Measurements from ENCODE around the gene HCN4.

The HCN4 gene

GRCh38 chr15:73378089-73378488, 9.3 kb upstream of the HCN4 start:
- DNase-seq (ENCODE audit: low spot score) = no peak

- no peak for DNase-seq (ENCODE audit: low spot score)
Observed at GRCh38 chr15:73375755-73376305, 7.1 kb upstream of the HCN4 start.

GRCh38 chr15:73375012-73375411, 6.3 kb upstream of the HCN4 start:
- no peak for DNase-seq (ENCODE audit: low spot score)

- no peak for DNase-seq (ENCODE audit: low spot score)
Observed at GRCh38 chr15:73374604-73375003, 5.8 kb upstream of the HCN4 start.

- no peak for DNase-seq (ENCODE audit: low spot score)
Observed at GRCh38 chr15:73373221-73373620, 4.5 kb upstream of the HCN4 start.

GRCh38 chr15:73371812-73372211, 3.1 kb upstream of the HCN4 start:
- DNase-seq (ENCODE audit: low spot score) = no peak

GRCh38 chr15:73370151-73370550, 1.4 kb upstream of the HCN4 start:
- DNase-seq (ENCODE audit: low spot score) = no peak

GRCh38 chr15:73369154-73369694, 466 bp upstream of the HCN4 start:
- no peak for DNase-seq (ENCODE audit: low spot score)

GRCh38 chr15:73367624-73368300, 996 bp downstream of the HCN4 start:
- no peak for DNase-seq (ENCODE audit: low spot score)

- no peak for DNase-seq (ENCODE audit: low spot score)
Observed at GRCh38 chr15:73366766-73367623, 1.8 kb downstream of the HCN4 start.

- no peak for DNase-seq (ENCODE audit: low spot score)
Observed at GRCh38 chr15:73364070-73364469, 4.7 kb downstream of the HCN4 start.

- no peak for DNase-seq (ENCODE audit: low spot score)
Observed at GRCh38 chr15:73362900-73363299, 5.9 kb downstream of the HCN4 start.

GRCh38 chr15:73361337-73361736, 7.4 kb downstream of the HCN4 start:
- no peak for DNase-seq (ENCODE audit: low spot score)

- DNase-seq (ENCODE audit: low spot score) = no peak
Observed at GRCh38 chr15:73359651-73360050, 9.1 kb downstream of the HCN4 start.

GRCh38 chr15:73357999-73358665, 10.6 kb downstream of the HCN4 start:
- no peak for DNase-seq (ENCODE audit: low spot score)

- no peak for DNase-seq (ENCODE audit: low spot score)
Observed at GRCh38 chr15:73355612-73356265, 13.0 kb downstream of the HCN4 start.

- no peak for DNase-seq (ENCODE audit: low spot score)
Observed at GRCh38 chr15:73354241-73354640, 14.5 kb downstream of the HCN4 start.

GRCh38 chr15:73353734-73354133, 15.0 kb downstream of the HCN4 start:
- no peak for DNase-seq (ENCODE audit: low spot score)

GRCh38 chr15:73352082-73352481, 16.7 kb downstream of the HCN4 start:
- no peak for DNase-seq (ENCODE audit: low spot score)

GRCh38 chr15:73349191-73349590, 19.6 kb downstream of the HCN4 start:
- DNase-seq (ENCODE audit: low spot score) = no peak

- peak; percentile 24 for DNase-seq (ENCODE audit: low spot score)
Observed at GRCh38 chr15:73346735-73347312, 21.9 kb downstream of the HCN4 start.
